ENCODE results near the gene RPL13.

RPL13 gene

DNA sequence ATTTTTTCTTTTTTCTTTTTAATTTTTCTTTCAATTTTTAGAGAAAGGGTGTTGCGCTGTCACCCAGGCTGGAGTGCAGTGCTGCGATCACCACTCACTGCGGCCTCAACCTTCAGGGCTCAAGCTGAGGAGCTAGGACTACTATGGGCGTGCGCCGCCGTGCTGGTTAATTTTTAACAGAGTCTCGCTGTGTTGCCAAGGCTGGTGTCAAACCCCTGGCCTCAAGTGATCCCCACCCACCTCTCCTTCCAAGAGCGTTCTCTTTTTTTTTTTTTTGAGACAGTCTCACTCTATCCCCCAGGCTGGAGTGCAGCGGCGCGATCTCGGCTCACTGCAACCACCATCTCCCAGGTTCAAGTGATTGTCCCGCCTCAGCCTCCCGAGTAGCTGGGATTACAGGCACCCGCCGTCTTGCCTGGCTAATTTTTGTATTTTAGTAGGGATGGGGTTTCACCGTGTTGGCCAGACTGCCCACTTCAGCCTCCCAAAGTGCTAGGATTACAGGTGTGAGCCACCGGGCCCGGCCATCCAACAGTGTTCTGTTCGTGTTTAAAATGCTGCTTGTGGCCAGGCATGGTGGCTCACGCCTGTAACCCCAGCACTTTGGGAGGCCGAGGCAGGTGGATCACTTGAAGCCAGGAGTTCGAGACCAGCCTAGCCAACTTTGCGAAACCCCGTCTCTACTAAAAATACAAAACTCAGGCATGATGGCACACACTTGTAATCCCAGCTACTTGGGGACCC is 14.5 kb upstream of the RPL13 start:
- DNase-seq = no peak

DNA sequence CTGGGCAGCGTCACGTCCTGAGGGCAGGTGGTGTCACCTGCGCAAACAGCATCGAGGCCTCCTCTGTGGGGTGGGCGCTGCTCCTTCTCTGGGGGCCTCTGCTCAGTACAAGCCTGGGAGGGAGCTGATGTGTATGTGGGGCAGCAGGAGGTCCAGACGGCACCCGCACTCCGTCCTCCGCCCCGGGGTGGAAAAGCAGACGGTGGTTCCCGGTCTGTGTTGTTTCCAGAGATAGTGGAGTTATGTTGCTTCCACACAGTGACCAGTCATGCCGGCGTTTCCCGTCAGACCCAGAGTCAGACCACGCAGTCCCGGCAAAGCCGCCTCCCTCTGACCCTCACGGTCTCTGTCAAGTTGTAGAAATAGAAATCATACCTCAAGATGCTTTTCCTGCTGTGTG is 13.7 kb upstream of the RPL13 start:
- DNase-seq = no peak

DNA sequence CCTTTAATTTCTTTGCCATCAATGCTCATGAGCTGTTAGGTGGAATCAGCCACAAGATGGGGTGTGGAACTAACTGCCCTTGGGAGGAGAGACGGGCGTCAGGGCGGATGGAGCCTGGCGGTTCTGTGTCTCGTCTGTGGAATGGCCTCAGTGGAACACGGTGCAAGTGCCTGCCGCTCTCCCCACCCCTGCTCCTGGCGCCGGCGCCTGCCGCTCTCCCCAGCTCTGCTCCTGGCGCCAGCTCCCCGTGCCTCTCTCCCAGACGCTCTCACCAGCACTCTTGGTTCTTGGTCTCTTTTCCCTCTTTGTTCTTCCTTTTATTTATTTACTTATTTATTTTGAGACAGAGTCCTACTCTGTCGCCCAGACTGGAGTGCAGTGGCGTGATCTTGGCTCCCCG is 13.2 kb upstream of the RPL13 start:
- DNase-seq = no peak

DNA sequence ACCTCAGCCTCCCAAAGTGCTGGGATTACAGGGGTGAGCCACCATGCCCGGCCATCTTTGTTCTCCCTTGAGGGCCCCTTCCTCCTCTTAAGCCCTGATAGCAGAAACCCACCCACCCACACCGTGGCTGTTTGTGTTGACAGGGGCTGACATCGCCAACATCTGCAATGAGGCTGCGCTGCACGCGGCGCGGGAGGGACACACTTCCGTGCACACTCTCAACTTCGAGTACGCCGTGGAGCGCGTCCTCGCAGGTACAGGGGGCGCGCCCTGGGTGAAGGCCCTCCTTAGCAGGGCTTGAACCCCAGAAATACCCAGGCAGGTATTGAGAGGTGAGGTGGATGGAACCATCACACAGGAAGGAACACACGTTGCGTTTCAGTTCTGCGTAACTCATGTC is 12.6 kb upstream of the RPL13 start:
- no peak for DNase-seq

DNA sequence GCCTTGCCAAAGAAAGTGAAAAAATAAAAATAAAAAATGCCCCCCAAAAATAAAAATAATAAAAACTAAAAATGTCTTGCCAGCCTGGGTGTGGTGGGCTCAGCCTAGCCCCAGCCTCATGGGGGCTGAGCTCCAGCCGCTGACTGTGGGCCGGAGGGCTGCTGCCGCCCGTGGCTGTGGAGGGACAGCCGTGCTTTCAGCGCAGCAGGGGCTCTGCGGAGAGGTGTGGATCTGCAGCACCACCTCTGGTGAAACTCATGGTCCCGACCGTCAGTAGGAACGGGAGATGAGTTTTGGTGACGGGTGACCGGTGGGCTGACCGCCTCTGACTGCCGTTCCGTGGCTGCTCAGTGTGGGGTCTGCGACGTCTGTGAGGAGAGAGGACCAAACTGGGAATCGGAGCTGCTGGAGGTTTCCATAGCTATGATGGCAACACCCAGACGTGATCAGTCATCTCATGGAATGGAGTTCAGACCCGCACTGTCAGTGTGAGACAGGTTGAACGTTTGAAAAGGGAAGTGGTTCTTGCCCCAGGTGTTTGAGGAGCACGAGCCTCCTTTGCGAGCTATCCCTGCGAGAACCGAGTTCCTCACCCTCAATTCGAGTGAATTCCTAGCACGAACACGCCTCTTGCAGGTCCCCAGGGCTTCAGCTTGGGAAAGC is 12.0 kb upstream of the RPL13 start:
- DNase-seq = no peak

DNA sequence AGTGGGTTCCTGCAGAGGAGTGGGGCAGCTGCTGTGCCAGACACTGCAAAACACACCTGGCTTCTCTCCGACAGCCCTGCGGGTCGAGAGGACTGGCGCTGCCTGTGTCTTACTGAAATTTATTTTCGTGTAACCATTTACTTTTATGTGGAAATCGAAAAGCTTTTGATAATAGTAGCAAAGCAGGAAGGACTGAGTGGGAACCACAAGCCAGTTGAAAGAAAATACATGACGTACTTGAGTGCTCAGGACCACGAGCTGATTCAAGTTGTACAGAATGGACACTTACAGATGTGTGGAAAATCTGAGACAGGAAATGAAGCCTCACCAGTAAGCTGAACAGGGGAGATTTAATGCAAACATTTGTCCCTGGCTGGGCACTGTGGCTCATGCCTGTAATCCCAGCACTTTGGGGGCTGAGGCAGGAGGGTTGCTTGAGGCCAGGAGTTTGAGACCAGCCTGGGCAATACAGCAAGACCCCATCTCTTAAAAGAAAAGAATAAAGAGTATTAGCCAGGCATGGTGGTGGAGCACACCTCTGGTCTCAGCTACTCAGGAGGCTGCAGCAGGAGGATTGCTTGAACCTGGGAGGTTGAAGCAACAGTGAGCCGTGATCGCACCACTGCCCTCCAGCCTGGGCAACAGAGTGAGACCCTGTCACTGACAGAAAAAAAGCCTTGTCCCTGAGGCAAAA is 11.3 kb upstream of the RPL13 start:
- DNase-seq = no peak

DNA sequence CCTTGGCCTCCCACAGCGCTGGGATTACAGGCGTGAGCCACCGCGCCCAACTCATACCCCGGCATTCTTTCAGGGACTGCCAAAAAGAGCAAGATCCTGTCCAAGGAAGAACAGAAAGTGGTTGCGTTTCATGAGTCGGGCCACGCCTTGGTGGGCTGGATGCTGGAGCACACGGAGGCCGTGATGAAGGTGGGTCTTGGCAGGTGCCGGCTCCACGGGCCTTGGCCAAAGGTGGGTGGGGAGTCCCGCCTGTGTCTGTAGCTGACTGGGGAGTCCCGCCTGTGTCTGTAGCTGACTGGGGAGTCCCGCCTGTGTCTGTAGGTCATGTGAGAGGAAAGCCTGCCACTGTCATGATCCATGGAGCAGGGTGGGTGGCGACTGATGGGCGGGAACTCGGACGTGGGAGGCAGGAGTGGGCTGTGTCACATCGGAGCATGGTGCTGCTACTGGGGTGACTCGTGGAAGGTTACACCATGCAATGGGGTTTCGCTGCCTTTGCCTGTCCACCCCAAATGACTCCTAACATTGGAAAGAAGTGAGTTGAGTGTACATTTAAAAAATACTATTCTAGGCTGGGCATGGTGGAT is 10.0 kb upstream of the RPL13 start:
- DNase-seq = peak; percentile 23

DNA sequence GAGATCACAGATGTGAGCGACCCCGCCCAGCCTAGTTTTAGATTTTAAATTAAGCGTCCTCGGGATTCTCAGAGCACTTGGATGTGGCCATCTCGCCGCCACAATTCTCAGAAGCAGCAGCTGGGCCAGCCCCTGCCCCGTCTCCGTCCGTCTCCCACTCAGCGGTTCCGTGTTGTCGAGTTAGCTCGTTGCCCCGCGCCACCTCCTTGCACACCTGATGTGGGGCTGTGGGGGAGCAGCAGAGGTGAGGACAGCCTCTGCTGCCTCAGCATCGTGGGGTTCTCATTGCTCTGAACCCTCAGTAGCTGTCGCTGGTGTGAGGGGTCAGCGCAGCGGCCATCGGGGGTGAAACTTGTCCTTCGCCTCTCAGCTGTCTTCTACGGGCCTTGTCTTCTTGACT is 8.2 kb upstream of the RPL13 start:
- no peak for DNase-seq

DNA sequence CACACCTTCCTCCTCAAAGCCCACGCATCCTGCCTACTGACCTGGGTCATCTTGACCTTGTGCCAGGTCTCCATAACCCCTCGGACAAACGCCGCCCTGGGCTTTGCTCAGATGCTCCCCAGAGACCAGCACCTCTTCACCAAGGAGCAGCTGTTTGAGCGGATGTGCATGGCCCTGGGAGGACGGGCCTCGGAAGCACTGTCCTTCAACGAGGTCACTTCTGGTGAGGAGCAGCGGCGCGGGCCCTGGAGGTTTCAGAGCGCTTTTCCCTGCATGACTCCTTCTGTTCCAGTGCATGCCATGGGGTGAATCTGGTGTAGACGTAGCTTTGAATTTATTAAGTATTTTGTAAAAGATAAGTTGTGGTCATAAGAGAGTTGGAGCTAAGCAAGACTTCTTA is 7.6 kb upstream of the RPL13 start:
- DNase-seq = no peak

DNA sequence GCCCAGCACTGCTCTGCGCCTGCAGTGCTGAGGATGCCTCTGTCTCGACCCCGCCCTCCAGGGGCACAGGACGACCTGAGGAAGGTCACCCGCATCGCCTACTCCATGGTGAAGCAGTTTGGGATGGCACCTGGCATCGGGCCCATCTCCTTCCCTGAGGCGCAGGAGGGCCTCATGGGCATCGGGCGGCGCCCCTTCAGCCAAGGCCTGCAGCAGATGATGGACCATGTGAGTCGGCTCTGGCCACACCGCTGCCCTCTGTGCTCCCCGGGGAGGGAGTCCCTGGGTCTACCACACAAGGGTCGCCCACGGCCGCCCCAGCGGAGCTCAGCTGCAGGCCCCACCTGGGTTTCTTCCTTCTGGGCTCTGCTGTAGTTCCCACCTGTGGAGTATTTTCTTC is 6.7 kb upstream of the RPL13 start:
- DNase-seq = no peak

DNA sequence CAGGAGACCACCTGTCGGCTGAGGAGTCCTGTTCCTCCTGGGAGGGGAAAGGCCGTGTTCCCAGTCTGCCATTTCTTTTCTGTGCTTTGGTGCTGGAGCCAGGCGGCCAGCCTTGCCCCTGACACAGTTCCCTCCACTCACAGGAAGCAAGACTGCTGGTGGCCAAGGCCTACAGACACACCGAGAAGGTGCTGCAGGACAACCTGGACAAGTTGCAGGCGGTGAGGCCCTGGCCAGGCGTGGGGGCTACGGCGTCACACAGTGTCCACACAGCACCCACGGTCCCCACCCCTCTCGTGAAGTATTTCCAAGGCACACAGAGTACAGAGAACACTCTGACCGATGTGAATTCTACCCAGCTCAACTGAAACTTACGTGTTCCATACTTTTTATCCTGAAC is 6.1 kb upstream of the RPL13 start:
- no peak for DNase-seq

DNA sequence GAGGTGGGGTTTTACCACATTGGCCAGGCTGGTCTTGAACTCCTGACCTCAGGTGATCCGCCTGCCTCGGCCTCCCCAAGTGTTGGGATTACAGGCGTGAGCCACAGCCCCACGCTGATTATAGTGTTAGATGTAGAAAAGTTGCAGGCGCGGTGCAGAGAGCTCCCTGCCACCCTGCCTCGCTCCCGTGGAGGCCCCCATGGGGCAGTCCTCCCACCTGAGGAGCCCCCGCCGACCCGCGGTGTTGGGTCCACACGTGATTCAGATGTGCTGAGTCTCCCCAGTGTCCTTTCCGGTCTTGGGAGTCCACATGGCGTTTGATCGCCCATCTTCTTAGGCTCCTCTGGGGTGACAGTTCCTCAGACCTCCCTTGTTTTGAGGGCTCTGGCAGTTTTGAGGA is 5.2 kb upstream of the RPL13 start:
- DNase-seq = no peak

DNA sequence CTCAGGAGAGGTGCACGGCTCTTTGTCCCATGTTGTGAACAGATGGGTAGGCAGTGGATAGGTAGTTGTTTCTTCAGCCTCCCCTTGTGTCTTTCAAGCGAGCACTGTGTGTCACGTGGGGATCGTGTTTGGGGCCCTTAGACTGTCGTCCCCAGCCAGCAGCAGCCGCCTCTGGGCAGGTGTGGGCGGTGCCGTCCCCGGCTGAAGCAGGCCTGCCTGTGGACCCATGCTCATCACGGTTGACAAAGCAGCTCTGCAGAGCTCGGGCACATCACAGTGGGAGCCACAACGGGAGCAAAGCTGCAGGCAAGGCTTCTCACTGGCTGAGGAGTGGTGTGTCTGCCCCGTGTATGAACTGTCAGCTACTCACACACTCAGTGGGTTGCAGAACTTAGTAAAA is 4.7 kb upstream of the RPL13 start:
- DNase-seq = no peak

DNA sequence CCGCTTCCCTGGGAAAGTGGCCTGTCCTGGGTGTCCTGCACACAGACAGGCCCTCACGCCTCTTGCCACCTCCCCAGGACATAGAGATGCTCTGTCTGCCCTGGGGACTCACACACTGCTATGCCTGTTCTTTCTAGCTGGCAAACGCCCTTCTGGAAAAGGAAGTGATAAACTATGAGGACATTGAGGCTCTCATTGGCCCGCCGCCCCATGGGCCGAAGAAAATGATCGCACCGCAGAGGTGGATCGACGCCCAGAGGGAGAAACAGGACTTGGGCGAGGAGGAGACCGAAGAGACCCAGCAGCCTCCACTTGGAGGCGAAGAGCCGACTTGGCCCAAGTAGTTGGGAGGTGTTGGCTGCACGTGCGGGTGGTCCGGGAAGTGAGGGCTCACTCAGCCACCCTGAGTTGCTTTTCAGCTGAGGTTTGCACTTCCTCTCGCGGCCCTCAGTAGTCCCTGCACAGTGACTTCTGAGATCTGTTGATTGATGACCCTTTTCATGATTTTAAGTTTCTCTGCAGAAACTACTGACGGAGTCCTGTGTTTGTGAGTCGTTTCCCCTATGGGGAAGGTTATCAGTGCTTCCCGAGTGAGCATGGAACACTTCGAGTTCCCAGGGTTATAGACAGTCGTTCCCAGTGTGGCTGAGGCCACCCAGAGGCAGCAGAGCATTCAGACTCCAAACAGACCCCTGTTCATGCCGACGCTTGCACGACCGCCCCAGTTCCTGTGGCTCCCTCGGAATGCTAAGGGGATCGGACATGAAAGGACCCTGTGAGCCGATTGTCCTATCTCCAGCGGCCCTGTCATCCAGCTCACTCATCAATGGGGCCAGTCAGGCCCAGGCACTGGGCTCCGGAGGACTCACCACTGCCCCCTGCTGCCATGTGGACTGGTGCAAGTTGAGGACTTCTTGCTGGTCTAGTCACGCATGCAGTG is 3.5 kb upstream of the RPL13 start:
- peak; percentile 77 for DNase-seq

DNA sequence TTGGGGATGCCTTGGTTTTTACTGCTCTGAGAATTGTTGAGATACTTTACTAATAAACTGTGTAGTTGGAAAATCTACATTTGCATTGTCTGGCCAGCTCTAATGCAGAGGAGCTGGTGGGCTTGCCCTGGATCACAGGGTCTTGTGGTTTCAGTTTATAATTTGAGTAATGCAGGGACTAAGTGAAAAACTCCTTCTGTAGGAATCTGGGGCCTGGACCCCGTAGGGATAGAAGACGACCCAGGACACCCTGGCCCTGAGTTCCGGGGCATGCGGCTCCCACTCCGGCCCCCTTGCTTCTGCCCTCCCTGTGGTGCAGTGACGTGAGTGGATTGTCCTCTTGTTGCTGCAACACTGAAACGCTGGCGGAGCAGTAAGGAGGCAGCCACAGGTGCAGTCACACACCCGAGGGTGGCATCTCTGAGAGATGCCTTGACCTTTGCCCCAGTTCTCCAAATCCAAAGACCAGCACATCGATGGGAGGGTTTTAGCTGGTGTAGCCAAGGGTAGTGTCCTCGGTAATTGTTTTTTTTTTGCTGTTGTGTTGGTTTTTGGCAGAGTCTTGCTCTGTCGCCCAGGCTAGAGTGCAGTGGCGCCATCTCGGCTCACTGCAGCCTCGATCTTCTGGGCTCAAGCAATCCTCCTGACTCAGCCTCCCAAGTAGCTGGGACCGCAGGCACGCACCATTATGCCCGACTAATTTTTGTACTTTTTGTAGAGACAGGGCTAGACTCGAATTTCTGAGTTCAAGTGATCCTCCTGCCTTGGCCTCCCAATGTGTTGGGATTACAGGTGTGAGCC is 2.6 kb upstream of the RPL13 start:
- no peak for DNase-seq

DNA sequence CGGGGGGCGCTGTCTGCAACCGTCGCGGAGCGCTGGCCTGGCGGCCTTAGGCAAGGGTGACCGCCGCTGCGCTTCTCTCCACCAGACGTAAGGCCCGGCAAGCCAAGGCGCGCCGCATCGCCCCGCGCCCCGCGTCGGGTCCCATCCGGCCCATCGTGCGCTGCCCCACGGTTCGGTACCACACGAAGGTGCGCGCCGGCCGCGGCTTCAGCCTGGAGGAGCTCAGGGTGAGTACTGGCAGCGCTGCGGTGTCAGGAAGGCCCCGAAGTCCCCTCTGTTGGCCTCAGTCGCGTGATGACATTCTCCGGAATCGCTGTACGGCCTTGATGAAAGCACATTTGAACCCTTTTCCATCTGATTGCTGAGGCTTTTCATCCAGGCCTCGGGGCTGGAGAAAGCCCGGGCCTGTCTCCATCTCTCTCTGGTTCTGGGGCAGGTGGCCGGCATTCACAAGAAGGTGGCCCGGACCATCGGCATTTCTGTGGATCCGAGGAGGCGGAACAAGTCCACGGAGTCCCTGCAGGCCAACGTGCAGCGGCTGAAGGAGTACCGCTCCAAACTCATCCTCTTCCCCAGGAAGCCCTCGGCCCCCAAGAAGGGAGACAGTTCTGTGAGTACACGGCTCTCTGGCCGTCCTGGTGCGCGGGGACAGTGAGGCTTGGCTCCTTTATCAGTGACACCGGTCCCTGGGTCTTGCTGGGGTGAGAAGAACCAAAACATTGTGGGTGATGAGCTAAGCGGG is 831 bp downstream of the RPL13 start:
- no peak for DNase-seq

DNA sequence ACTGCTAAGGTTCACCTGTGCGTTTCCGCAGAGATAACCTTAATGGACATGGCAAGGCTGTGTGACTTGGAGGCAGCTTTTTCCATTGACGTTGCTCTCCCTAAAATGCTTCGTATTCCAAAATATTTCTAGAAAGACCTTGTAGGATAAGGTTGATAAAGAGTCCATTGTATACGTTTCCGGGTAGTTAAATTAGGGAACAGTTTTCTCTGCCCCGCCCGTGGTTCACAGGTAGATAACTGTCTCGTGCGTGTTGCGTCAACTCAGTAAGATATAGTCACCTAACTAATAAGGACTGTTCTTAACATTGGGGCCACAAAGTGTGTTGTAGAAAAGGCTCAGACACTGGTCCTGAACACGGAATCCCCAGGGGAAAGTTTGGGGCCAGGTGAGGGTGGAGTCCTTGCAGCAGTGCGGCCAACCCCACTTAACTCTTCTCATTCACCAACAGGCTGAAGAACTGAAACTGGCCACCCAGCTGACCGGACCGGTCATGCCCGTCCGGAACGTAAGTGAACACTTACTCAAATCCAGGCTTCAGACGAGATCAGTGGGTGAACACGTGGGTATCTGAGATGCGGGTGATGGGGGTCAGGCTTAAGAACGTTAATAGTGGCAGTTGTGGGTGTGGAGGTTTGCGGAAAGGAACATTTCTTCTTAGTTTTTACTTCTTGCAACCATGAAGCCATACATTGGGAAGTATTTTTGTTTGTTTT is 1.6 kb downstream of the RPL13 start:
- no peak for DNase-seq

DNA sequence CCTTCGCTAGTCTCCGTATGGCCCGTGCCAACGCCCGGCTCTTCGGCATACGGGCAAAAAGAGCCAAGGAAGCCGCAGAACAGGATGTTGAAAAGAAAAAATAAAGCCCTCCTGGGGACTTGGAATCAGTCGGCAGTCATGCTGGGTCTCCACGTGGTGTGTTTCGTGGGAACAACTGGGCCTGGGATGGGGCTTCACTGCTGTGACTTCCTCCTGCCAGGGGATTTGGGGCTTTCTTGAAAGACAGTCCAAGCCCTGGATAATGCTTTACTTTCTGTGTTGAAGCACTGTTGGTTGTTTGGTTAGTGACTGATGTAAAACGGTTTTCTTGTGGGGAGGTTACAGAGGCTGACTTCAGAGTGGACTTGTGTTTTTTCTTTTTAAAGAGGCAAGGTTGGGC is 2.5 kb downstream of the RPL13 start:
- DNase-seq = no peak

DNA sequence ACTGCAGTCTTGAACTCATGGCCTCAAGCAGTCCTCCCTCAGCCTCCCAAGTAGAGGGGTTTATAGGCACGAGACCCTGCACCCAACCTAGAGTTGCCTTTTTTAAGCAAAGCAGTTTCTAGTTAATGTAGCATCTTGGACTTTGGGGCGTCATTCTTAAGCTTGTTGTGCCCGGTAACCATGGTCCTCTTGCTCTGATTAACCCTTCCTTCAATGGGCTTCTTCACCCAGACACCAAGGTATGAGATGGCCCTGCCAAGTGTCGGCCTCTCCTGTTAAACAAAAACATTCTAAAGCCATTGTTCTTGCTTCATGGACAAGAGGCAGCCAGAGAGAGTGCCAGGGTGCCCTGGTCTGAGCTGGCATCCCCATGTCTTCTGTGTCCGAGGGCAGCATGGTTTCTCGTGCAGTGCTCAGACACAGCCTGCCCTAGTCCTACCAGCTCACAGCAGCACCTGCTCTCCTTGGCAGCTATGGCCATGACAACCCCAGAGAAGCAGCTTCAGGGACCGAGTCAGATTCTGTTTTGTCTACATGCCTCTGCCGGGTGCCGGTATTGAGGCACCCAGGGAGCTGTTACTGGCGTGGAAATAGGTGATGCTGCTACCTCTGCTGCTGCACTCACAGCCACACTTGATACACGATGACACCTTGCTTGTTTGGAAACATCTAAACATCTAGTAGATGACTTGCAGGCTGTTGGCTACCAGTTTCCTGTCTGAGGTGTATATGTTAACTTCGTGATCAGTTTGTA is 3.3 kb downstream of the RPL13 start:
- no peak for DNase-seq

All from inflammatory macrophage treated with lipopolysaccharide for 4 hours (primary cell).